ENCODE measurements around the gene FAM53A. TPM values are rescaled to one million over a fixed set of nuclear protein-coding genes. Genes with fewer than 3 reads are reported as not detected.

Gene FAM53A
- total RNA-seq, 2 donors from 2014 or later = 0.66 to 2.3 TPM

DNA sequence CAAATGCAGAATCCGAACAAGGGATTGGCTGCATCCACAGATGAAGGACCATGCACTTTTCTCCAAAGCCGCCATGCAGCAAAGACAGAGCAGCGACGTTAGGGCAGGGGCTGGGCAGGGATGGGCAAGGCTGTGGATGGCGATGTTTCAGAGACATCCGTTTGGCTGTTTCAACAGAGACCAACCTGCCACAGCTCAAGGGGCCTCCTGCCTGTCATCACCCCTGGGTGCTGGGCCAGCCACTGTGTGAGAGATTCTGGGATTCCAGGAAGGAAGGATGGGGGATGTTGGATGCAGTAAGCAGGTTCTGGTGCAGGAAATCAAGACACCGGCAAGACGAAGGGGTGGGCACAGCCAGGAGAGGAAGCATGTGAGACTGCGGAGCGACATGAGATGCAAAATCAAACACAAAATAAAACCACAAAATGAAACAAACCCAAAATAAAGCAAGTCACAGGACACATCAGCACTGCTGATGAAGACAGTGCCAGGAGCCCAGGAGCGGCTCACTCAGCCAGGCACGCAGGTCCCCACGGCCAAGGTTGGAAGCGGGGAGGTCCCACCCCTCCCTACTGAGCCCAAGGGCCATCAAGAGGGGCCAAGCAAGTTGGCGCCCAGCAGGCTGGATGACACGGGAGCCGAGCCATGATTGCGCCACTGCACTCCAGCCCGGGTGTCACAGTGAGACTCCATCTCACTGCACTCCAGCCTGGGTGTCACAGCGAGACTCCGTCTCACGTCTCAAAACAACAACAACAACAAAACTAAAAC is 68.1 kb downstream of the FAM53A start:
- no peak overlapping the region for H3K27ac ChIP-seq
- TF ChIP-seq, protein P1, sequence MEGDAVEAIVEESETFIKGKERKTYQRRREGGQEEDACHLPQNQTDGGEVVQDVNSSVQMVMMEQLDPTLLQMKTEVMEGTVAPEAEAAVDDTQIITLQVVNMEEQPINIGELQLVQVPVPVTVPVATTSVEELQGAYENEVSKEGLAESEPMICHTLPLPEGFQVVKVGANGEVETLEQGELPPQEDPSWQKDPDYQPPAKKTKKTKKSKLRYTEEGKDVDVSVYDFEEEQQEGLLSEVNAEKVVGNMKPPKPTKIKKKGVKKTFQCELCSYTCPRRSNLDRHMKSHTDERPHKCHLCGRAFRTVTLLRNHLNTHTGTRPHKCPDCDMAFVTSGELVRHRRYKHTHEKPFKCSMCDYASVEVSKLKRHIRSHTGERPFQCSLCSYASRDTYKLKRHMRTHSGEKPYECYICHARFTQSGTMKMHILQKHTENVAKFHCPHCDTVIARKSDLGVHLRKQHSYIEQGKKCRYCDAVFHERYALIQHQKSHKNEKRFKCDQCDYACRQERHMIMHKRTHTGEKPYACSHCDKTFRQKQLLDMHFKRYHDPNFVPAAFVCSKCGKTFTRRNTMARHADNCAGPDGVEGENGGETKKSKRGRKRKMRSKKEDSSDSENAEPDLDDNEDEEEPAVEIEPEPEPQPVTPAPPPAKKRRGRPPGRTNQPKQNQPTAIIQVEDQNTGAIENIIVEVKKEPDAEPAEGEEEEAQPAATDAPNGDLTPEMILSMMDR (IDR thresholded peaks at IDR 0.05) = no peak
- no peak for TF ChIP-seq POLR2A (IDR thresholded peaks at IDR 0.05)
- no peak for DNase-seq
- H3K4me1 ChIP-seq = no peaks in the 10 kb centered on the region
- peaks cover 0 to 5% (median 0%) of the 10 kb centered on the region in 3 donors for H3K9me3 ChIP-seq
- 80 to 84% methylated on average over 21 to 22 of the region's 22 CpGs for WGBS, 2 donors
- no peak for ATAC-seq
- no peaks in the 10 kb centered on the region for H3K36me3 ChIP-seq (replicated peaks in 1 of 2; ENCODE audit: insufficient read depth in 1 of 2, low read depth in 2 of 2)
- intact Hi-C loops (cut with DNase I) = no loop called here
- H3K4me3 ChIP-seq = no peak overlapping the region
- no peaks in the 10 kb centered on the region for H3K27me3 ChIP-seq

DNA sequence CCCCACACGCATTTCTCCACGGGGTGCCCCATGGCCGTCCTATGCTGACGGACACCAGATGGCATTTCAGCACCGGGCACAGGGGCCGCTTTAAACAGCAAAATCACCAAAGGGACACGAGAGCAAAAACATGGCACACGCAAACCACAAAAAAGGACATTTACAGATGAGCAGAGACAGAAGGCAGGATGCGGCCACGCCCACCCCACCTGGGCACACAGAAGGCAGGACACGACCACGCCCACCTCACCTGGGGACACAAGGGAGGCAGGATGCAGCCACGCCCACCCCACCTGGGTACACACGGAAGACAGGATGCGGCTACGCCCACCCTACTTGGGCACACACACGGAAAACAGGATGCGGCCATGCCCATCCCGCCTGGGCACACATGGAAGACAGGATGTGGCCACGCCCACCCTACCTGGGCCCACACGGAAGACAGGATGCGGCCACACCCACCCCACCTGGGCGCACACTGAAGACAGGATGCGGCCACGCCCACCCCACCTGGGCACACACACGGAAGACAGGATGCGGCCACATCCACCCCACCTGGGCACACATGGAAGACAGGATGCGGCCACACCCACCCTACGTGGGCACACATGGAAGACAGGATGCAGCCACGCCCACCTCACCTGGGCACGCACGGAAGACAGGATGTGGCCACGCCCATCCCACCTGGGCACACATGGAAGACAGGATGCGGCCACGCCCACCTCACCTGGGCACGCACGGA is 69.1 kb downstream of the FAM53A start:
- 68 to 74% methylated on average over 23 to 36 of the region's 37 CpGs for WGBS, 2 donors
- Histone ChIP-seq H3K4me1 (no peaks in the 10 kb centered on the region), H3K27ac (no peak overlapping the region), H3K4me3 (no peak overlapping the region), H3K9me3 (peaks cover 0 to 5% (median 0%) of the 10 kb centered on the region in 3 donors), H3K27me3 (no peaks in the 10 kb centered on the region), H3K36me3 (replicated peaks in 1 of 2; ENCODE audit: insufficient read depth in 1 of 2, low read depth in 2 of 2) (no peaks in the 10 kb centered on the region)
- no peak for ATAC-seq
- intact Hi-C loops (cut with DNase I) = no loop called here
- DNase-seq = no peak
- TF ChIP-seq, protein P1 (IDR thresholded peaks at IDR 0.05) = no peak
- no peak for TF ChIP-seq POLR2A (IDR thresholded peaks at IDR 0.05)

DNA sequence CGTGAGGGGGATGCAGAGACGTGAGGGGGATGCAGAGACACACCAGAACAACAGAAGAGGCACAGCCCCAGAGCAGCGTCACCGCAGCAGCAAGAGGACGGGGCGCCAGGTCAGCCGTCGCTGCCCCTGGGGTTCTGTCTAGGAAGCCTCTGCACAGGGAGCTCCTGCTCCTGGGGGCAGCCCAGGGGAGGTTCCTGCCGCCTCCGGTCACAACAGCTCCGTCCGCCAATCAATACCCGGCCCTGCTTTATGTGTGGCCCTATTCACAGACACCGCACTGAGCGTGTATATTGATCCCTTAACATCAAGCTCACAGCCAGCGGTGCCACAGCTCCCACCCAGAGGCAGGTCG is 69.6 kb downstream of the FAM53A start:
- Histone ChIP-seq H3K4me3 (no peak overlapping the region), H3K9me3 (peaks cover 0 to 5% (median 0%) of the 10 kb centered on the region in 3 donors), H3K27me3 (no peaks in the 10 kb centered on the region), H3K27ac (no peak overlapping the region), H3K36me3 (replicated peaks in 1 of 2; ENCODE audit: insufficient read depth in 1 of 2, low read depth in 2 of 2) (no peaks in the 10 kb centered on the region), H3K4me1 (no peaks in the 10 kb centered on the region)
- DNase-seq (no peak), ATAC-seq (no peak)
- WGBS, 2 donors = 54 to 84% methylated on average over 8 to 17 of the region's 17 CpGs
- TF ChIP-seq, protein P1 (IDR thresholded peaks at IDR 0.05) = no peak
- no peak for TF ChIP-seq POLR2A (IDR thresholded peaks at IDR 0.05)
- intact Hi-C loops (cut with DNase I) = no loop called here

DNA sequence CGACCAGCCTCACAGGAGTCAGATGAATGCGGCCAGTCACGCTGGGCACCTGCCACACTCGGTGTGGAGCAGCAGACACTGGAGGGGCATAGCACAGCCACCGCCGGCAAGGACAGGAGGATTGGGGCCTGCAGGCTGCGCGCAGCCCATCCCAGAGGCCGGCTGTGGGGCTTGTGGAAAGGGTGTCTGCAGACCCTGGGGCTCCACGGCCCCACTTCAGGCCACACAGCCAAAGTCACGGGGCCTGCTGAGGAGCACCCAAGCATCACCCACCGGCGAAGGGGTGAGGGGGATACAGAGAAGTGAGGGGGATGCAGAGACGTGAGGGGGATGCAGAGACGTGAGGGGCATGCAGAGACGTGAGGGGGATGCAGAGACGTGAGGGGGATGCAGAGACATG is 70.1 kb downstream of the FAM53A start:
- DNase-seq (no peak), ATAC-seq (no peak)
- Histone ChIP-seq H3K36me3 (replicated peaks in 1 of 2; ENCODE audit: insufficient read depth in 1 of 2, low read depth in 2 of 2) (no peaks in the 10 kb centered on the region), H3K4me1 (no peaks in the 10 kb centered on the region), H3K27me3 (no peaks in the 10 kb centered on the region), H3K4me3 (no peak overlapping the region), H3K9me3 (peaks cover 0 to 5% (median 0%) of the 10 kb centered on the region in 3 donors), H3K27ac (no peak overlapping the region)
- TF ChIP-seq, protein P1 (IDR thresholded peaks at IDR 0.05) = no peak
- TF ChIP-seq POLR2A (IDR thresholded peaks at IDR 0.05) = no peak
- intact Hi-C loops (cut with DNase I) = no loop called here
- 86 to 91% methylated on average over 13 to 16 of the region's 17 CpGs for WGBS, 2 donors
